ENCODE measurements around the gene SYT11.
"Not testable (repeated sequence)": the region's sequence is repeated elsewhere in the genome, so short reads cannot be mapped to it uniquely, and the experiment has no call there.

The SYT11 gene

DNA sequence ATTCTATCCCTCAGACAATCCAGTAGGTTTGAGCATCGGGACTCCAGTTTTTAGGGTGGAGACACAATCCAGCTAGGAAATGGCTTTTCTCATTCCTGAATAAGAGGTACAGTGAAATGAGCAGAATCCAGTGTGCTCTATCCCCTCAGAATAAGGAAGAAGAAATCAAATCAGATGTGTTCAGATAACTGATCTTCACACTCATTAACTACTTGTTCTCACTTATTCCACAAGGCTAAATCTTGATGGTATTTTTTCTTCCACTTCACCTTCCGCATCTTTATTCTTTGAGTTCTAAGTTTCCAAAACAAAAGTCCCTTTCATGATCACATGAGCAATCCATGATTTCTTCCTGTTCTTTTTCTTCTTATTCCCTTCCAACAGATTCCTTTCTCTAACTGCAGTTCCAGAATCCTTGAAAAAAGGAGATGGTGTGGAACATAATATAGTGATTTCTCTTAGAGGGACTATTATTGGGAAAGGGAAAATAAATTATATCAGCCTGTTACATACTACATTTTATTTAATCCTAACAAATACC, 1.7 kb downstream of the SYT11 start:
- no peak for DNase-seq (ENCODE audit: low read depth in 2 of 2)

DNA sequence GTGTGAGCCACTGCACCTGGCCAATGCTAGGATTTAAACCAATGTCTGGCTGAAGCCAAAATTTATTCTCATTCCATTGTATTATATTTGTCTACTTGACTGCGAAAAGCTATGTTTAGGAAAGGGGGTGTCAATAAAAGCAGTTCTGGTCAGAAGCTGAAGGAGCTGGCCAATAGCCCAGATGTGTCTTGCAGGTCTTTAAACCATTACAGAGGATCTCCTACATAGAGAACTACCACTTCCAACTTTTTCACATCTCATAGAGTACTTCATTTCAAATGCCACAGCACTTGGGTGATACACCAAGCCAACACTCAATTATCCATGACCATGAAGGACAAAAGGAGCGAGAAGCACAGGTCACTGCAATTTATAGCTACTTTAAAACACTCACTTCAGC, 2.5 kb downstream of the SYT11 start:
- DNase-seq (ENCODE audit: low read depth in 2 of 2) = no peak

DNA sequence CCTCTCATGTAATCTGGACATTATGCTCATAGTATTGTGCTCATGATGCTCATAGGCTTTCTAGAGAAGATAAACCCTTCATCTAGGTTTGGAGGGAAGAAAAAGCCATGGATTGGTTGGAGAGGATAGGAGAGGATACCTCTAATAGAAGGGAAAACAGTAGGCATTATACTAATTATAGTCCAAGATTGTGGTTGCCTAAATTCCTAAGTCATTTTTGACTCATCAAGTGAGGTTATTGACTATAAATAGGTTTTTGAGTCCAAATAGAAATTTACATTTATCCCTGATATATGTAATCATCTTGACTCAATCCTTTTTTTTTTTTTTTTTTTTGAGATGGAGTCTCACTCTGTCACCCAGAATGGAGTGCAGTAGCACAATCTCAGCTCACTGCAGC, 5.0 kb downstream of the SYT11 start:
- DNase-seq (ENCODE audit: low read depth in 2 of 2) = no peak

DNA sequence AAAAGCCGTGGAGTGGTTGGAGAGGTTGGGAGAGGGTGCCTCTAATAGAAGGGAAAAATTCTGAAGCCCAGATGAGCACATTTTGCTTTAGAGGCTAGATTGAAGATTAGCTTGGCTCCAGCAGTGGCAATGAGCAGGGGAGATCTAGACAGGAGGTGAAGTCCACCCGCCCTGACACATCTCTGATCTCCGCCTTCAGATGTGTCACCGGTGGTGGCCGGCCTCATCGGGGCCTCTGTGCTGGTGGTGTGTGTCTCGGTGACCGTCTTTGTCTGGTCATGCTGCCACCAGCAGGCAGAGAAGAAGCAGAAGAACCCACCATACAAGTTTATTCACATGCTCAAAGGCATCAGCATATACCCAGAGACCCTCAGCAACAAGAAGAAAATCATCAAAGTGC, 8.4 kb downstream of the SYT11 start:
- DNase-seq (ENCODE audit: low read depth in 2 of 2) = no peak

DNA sequence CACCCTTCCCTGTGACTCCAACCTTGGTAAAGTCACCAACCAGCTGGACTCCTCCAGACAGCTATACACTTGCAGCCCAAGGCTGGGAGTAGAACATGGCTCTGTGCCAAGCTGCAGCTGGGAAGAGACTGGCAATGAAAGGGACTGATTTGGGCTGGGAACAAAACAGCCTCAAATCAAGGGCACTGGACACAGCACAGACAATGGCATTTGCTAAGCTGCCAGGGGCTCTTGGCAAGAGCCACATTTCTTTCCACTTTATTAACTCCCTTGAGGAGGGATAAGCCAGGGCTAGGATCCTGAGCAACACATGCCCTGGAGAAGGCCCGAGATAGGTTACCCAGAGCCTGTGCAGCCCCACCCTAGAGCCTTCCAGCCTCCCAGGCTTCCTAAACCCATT, 12.0 kb downstream of the SYT11 start:
- no peak for DNase-seq (ENCODE audit: low read depth in 2 of 2)

DNA sequence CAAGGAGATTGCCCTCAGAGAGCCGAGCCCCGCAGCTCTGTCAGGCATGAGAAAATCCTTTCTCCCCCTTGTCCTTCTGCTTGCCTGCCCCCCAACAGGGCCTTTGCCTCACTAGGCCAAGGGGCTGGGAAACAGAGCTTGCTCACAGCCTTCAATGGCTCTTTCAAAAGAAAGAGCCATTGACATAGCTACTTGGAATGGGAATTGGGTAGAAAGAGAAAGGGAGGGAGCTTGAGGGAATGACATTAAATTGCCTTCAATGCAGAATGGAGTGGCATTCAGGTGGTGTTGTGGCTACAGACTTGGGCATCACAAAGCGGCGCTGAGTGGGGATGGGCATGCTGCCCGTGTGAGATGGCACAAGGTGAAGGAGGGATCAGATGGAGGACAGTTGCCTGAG, 13.2 kb downstream of the SYT11 start:
- no peak for DNase-seq (ENCODE audit: low read depth in 2 of 2)

DNA sequence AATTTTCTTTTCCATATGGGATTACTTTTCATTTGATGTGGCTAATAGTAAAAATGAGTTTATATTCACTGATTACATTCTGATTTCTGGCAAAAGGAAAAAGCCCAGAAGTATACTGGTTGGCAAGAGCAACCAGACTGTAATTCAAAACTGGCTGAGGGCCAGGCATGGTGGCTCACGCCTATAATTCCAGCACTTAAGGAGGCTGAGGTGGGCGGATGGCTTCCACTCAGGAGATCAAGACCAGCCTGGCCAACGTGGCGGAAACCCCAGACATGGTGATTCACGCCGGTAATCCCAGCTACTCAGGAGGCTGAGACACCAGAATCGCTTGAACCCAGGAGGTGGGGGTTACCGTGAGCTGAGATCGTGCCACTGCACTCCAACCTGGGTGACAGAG, 14.5 kb downstream of the SYT11 start:
- DNase-seq (ENCODE audit: low read depth in 2 of 2) = no peak

DNA sequence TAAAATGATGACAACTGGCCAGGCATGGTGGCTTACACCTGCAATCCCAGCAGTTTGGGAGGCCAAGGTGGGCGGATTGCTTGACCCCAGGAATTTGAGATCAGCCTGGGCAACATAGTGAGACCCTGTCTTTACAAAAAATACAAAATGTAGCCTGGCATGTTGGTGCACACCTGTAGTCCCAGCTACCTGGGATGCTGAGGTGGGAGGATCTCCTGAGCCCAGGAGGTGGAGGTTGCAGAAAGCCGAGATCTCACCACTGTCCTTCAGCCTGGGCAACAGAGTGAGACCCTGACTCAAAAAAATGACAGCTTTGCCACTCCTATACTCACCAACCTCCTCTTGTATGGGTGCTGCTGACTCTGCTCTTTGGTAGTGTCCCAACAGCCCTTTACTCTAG, 18.6 kb downstream of the SYT11 start:
- DNase-seq (ENCODE audit: low read depth in 2 of 2) = no peak

DNA sequence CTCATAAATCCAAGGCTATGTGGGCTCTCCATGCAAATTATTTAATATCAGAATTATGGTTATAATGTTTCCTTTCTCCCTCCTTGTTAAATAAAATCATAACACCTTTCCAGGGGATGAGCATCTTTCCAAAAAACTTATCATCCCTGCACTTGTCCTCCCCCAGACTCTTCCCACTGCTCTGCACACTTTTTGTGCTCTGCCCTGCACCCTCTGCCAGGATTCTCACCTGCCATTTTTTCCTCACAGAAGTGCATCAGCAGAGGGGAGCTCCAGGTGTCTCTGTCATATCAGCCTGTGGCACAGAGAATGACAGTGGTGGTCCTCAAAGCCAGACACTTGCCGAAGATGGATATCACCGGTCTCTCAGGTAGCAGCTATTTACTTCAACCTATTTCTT, 20.9 kb downstream of the SYT11 start:
- no peak for DNase-seq (ENCODE audit: low read depth in 2 of 2)

DNA sequence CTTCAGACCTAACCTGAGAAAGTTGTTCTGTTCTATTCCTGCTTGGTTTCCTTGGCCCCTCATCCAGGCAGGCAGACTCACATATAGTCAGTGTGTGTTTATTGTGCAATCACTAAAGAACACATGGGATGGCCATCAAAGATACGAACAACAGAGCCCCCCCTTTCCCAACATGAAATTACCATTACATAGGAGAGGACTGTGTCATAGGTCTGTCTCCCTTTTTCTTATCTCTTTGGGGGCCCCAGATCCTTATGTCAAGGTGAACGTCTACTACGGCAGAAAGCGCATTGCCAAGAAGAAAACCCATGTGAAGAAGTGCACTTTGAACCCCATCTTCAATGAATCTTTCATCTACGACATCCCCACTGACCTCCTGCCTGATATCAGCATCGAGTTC, 21.6 kb downstream of the SYT11 start:
- DNase-seq (ENCODE audit: low read depth in 2 of 2) = no peak

DNA sequence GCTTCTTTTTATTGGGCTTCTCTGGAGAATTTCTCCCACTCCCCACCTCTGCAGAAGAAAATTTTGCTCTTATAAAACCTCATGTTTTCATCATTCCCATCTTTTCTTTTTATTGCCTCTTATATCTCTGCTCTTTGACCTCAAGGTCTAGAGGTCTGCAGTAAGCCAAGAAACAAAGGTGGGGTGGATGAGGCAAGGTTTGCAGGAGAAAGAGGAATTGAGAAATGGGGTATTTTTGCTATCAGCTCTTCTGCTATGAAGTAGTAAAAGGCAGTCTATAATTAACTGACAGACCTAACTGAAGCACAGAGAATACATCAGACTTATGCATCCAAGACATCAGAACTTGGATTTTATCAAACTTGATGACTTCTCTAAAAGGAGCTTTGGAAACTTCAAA, 22.9 kb downstream of the SYT11 start:
- DNase-seq (ENCODE audit: low read depth in 2 of 2) = no peak

DNA sequence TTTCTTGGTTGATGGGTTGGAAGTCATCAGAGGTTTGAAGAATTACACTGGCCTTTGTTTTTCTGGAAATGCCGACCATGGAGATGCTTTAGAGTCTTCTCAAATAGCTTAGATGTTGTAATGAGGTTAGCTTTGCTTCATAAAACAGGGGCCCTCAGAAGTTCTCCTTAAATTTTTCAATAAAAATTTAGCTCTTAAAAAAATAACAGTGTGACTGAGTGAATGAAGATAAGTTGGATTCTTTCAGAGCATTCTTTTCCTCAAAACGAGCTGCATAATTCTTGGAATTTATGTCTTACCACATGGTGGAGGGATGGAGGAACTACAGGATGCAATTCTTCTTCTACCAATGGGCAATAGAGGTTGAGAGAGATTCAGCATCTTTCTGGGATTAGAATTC, 23.4 kb downstream of the SYT11 start:
- DNase-seq (ENCODE audit: low read depth in 2 of 2) = no peak

DNA sequence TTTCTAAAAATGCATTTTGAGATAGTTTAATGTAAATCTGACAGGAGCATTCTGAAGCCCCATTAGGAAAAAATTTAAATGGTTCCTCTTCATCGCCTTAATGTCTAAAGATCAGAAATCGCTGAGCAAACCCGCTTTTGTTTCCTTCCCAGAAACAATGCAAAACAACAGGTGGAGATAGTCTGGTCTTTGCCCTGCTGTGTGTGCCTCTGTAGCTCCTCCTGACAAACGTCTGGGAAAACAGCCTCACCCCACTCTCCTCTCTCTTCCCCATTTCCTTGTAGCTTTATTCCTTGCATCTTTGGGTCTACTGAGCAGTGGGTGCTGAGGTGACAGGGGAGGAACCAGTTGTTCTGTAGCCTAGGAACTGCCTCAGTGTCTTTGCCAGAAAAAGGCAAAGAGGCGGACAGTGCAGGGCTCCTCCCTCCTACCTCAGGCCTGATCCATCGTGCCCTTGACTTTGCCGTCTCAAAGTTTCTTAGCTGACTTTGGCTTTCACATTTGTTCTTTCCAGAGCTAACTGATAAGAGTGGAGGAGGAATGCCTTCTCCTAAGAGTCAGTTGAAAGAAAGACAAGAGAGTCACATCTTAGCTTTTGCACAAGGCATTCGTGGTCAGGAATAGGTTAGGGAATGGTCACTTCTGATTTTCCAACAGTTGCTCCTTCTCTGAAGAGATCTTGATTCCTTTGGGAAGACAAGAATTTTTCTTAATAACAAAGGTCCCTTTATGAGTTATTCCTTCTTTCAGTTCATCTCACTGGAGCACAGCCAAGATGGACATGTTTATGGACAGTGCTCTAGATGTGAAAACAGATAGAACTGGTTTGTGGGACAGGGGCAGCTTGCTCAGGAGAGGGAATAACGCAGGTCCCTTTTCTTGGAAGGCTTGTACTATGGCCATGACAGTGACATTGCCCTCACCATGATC, 24.9 kb downstream of the SYT11 start:
- no peak for DNase-seq (ENCODE audit: low read depth in 2 of 2)

DNA sequence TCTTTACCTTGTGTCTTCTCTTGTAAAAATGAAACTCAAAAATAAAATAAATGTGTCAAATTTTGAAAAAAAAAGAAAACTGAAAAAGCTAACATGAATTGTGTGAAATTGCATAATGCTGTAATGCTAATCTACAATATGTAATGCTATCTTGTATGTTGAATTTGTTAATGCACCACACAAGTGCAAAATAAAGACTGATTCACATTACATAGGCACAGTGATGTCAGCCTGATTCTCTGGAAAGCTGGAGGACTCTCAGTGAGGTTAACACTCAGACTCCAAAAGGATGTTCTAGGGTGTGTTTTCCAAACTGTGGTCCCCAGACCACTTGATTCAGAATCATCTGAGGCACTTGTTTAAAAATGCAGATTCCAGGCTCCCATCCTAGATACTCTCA, 25.6 kb downstream of the SYT11 start:
- no peak for DNase-seq (ENCODE audit: low read depth in 2 of 2)

DNA sequence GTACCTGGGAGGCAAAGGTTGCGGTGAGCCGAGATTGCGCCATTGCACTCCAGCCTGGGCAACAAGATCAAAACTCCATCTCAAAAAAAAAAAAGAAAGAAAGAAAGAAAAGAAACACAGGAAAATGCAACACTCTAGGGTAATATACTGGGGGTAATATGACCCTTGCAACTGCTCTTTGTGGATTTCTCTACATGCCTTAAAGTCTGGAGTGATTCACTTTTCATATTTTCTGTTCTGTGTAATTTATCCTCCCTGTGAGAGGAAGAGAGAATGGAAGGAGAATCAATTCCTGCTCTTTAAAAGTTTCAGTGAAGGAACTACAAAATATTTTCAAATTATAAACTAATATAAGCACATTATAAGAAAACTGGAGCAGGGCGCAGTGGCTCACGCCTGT, 29.1 kb downstream of the SYT11 start:
- DNase-seq (ENCODE audit: low read depth in 2 of 2) = no peak

DNA sequence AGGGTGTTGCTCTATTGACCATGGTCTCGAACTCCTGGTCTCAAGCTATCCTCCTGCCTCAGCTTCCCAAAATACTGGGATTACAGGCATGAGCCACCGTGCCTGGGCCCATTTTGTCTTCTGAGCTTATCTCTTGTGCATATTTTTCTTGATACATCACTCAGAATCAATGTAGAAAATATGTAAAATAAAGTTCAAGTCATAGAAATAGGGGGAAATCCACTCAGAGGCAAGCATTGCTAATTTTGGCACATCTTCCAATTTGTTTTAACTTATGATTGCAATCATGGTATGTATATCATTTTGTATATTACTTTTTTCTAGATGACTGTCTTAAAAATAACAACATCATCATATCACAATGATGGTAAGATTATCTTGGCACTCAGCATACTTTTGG, 30.2 kb downstream of the SYT11 start:
- DNase-seq (ENCODE audit: low read depth in 2 of 2) = no peak

DNA sequence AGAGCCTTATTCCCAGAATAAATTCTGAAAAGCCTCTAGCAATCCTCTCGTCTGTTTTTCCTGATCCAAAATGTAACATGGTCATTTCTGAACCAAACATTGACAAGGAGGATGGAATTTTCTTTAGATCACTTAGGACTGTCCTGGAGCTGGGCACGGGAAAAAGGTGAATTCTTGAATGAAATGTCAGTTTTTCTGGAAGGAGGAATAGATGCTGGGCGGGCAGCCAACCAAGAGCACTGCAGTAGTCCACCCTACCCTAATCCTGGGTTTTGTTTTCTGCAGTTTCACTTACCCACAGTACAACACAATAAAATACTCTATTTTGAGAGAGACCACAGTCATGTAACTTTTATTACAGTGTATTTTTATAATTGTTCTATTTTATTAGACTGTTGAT, 30.9 kb downstream of the SYT11 start:
- no peak for DNase-seq (ENCODE audit: low read depth in 2 of 2)

DNA sequence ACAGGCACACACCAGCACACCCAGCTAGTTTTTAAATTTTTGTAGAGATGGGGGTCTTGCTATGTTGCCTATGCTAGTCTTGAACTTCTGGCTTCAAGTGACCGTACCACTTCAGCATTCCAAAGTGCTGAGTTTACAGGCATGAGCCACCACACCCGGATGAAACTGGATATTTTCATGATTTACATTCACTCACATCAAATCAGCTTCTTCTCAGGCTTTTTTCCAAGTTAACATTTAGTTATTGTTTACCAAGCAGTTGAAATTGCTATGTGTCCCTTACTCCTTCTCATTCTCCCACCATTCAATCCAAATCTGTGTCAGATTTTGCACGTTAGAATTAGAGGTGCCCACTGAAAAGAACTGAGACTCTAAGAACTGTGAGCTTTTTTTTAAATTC, 33.4 kb downstream of the SYT11 start:
- DNase-seq (ENCODE audit: low read depth in 2 of 2) = no peak

DNA sequence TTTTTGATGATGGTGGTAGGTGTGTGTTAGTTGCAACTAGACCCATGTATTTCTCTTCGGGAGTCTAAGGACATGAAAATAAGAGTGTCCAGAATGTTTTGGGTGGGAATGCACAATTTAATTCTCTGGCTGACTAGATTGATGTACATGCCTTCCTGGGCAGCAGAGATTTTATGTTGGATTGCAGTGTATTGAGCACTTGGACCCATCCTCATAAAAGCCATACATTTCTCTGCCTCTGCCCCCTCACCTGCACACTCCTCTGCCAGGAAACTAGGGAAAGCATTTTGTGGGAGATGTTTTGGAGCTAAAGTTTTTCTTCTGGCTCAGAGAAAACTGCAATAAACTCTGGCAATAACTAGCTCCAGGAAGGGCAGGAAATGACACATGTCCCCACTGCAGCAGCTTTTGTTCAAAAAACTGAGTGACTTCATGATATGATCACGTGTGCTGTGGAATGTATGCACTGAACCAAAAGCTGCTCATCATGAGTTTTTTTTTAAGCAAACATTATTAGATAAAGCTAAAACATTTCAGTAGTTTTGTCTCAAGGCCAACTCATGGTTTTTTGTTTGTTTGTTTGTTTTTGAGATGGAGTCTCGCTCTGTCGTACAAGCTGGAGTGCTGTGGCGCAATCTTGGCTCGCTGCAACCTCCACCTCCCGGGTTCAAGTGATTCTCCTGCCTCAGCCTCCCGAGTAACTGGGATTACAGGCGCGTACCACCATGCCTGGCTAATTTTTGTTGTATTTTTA, 34.2 kb downstream of the SYT11 start:
- DNase-seq (ENCODE audit: low read depth in 2 of 2) = no peak

DNA sequence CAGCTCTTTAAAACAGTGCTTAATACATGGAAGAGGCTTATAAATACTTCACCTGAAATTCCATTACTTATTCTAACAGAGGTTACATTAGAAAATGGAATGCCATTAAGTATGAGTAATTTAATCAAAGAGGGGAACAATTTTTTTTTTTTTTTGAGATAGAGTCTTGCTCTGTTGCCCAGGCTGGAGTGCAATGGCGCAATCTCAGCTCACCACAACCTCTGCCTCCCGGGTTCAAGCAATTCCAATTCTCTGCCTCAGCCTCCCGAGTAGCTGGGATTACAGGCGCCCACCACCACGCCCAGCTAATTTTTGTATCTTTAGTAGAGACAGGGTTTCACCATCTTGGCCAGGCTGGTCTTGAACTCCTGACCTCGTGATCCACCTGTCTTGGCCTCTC, 36.2 kb downstream of the SYT11 start:
- DNase-seq (ENCODE audit: low read depth in 2 of 2) = not testable (repeated sequence)

DNA sequence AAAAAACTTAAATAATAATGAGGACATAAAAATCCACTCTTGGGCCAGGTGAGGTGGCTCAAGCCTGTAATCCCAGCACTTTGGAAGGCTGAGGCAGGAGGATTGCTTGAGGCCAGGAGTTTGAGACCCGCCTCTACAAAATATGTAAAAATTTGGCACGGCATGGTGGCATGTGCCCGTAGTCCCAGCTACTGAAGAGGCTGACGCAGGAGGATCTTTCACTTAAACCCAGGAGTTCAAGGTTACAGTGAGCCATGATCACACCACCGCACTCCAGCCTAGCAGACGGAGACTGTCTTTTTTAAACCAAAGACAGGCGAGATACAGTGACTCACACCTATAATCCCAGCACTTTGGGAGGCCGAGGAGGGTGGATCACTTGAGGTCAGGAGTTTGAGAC, 37.1 kb downstream of the SYT11 start:
- DNase-seq (ENCODE audit: low read depth in 2 of 2) = not testable (repeated sequence)

DNA sequence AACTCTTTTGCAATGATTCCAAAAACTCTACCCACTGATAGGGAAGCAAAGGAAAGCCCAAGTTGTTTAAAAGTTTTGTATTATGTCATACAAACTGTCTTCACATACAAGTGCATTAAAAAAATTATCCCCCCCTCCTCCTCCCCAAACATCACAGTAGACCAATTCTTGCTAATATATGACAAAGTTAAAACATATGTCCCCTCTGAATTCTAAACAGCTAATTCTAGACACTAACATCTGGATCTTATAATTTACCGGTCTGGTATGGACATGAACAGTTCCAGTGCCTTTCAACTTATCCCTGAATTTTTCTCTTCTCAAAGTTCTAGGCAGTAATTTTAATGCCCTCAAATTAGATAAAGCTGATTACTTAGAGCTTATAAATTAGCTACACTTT, 38.4 kb downstream of the SYT11 start:
- DNase-seq (ENCODE audit: low read depth in 2 of 2) = no peak

DNA sequence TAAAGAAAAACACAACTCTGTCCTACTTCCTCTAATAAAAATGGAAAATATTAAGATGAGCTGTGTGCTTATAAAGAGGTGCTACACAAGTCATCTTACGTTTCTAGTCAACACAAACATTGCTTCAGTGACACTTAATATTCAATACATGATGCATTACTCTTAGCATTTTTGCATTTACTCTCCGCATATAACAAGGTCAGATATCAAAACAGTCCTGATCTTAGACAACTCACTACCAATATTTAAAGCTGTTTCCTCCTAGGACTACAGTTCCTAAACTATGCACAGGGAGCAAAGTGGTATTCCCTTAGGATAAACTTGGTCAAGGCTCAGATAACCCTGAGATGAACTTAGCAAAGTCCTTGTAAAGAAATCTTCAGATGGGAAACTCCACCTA, 39.5 kb downstream of the SYT11 start:
- no peak for DNase-seq (ENCODE audit: low read depth in 2 of 2)
